H1 (cell line): ENCODE data around the gene GRM6. TPM values are rescaled to one million over a fixed set of nuclear protein-coding genes. Genes with fewer than 3 reads are reported as not detected.

Source experiments
- CTCF ChIA-PET: fragments of 300-600 bp; sonication (Branson Sonifier 250); formaldehyde crosslinking; loops from one replicate; lab custom pipeline; 2021; ENCODE audit not compliant: partially characterized antibody; lab: Charles Lee
- POLR2A ChIA-PET: fragments of 300-600 bp; sonication (Branson Sonifier 250); formaldehyde crosslinking; loops from one replicate; lab custom pipeline; 2021; ENCODE audit warnings: inconsistent platforms; ENCODE audit not compliant: partially characterized antibody; lab: Charles Lee
- DNase-seq, 2 experiments: peaks; one replicate each; pipeline versions ENCODE4 v3.0.0 to v3.0.0-alpha.2; 2010 to 2022; ENCODE audit warnings: low spot score in 2 of 2, low read depth in 1 of 2, mixed read lengths in 1 of 2
- FAIRE-seq: peaks from 2 replicates; lab custom pipeline; 2011; peaks lifted over from hg19 to GRCh38; lab: Jason Lieb, UNC
- H2AFZ ChIP-seq: 2 replicates; pipeline ENCODE4 v1.8.1; 2012; ENCODE audit warnings: low read length, inconsistent platforms
- H2AK5ac ChIP-seq: 2 replicates; pipeline ENCODE4 v1.6.1; 2013; ENCODE audit warnings: low read depth, low read length
- H2BK120ac ChIP-seq: replicated peaks from 2 replicates; pipeline ENCODE3; 2013; ENCODE audit warnings: low read depth, low read length, inconsistent platforms
- H2BK12ac ChIP-seq: 2 replicates; pipeline ENCODE4 v1.6.1; 2013; ENCODE audit warnings: low read depth, low read length
- H2BK15ac ChIP-seq: 2 replicates; pipeline ENCODE4 v1.6.1; 2013; ENCODE audit warnings: low read length
- H2BK20ac ChIP-seq: 2 replicates; pipeline ENCODE4 v1.6.1; 2013; ENCODE audit warnings: low read length
- H2BK5ac ChIP-seq: 2 replicates; pipeline ENCODE4 v1.6.1; 2013; ENCODE audit warnings: low read depth, low read length
- H3K14ac ChIP-seq: 2 replicates; pipeline ENCODE4 v1.6.1; 2013; ENCODE audit warnings: inconsistent platforms; ENCODE audit not compliant: insufficient read length
- H3K18ac ChIP-seq: 2 replicates; pipeline ENCODE4 v1.6.1; 2013; ENCODE audit warnings: low read length; ENCODE audit errors: extremely low read depth
- H3K23ac ChIP-seq: 2 replicates; pipeline ENCODE4 v1.6.1; 2013; ENCODE audit warnings: inconsistent platforms; ENCODE audit not compliant: insufficient read length
- H3K23me2 ChIP-seq: 2 replicates; pipeline ENCODE4 v1.6.1; 2013; ENCODE audit warnings: low read depth, low read length
- H3K27ac ChIP-seq: 2 replicates; pipeline ENCODE4 v1.6.1; 2011; ENCODE audit warnings: low read depth, low read length, inconsistent platforms
- H3K27me3 ChIP-seq, 4 experiments: replicated peaks in 1 of 4; 1 replicate in 1 of 4; 2 replicates in 3 of 4; pipeline versions ENCODE4 v1.6.1 to v1.8.1; 2011 to 2013; ENCODE audit warnings: low read length in 3 of 4, mild to moderate bottlenecking in 3 of 4, inconsistent platforms in 2 of 4, mixed read lengths in 2 of 4, moderate library complexity in 1 of 4; ENCODE audit not compliant: control insufficient read depth in 3 of 4, insufficient read depth in 3 of 4; ENCODE audit errors: extremely low read depth in 1 of 4
- H3K36me3 ChIP-seq, 4 experiments: 2 replicates each; pipeline versions ENCODE4 v1.6.1 to v1.8.1; 2011 to 2013; ENCODE audit warnings: mild to moderate bottlenecking in 4 of 4, low read length in 3 of 4, moderate library complexity in 2 of 4, control low read depth in 1 of 4, inconsistent platforms in 1 of 4; ENCODE audit not compliant: insufficient read depth in 4 of 4, control insufficient read depth in 2 of 4
- H3K4ac ChIP-seq: replicated peaks from 2 replicates; pipeline ENCODE3; 2013; ENCODE audit warnings: low read length, low read depth, mixed read lengths, inconsistent platforms; ENCODE audit not compliant: insufficient read length
- H3K4me1 ChIP-seq, 4 experiments: replicated peaks in 1 of 4; 1 replicate in 1 of 4; 2 replicates in 3 of 4; pipeline versions ENCODE4 v1.6.1 to v1.8.1; 2011 to 2013; ENCODE audit warnings: low read length in 3 of 4, inconsistent platforms in 2 of 4, mixed read lengths in 1 of 4; ENCODE audit not compliant: insufficient read depth in 4 of 4, control insufficient read depth in 3 of 4
- H3K4me2 ChIP-seq, 2 experiments: 2 replicates each; pipeline versions ENCODE4 v1.6.1 to v1.8.1; 2011 to 2013; ENCODE audit warnings: low read depth in 2 of 2, low read length in 2 of 2, control low read depth in 1 of 2, inconsistent platforms in 1 of 2, mild to moderate bottlenecking in 1 of 2; ENCODE audit not compliant: insufficient read depth in 1 of 2
- H3K4me3 ChIP-seq, 4 experiments: fragments of 200-600, 300-600 bp in 1 of 4; sonication (generic), shearing (Covaris generic), sonication (Bioruptor Twin) in 1 of 4; 2 replicates each; pipeline versions ENCODE4 v1.5.1 to v1.8.1; 2011 to 2016; ENCODE audit warnings: low read length in 4 of 4, low read depth in 3 of 4, control low read depth in 2 of 4, inconsistent platforms in 2 of 4, mild to moderate bottlenecking in 2 of 4, mixed read lengths in 1 of 4, moderate library complexity in 1 of 4; ENCODE audit not compliant: insufficient read depth in 2 of 4; ENCODE audit errors: extremely low read depth in 1 of 4
- H3K56ac ChIP-seq: replicated peaks from 2 replicates; pipeline ENCODE3; 2013; ENCODE audit warnings: low read depth, mild to moderate bottlenecking, mixed read lengths, low read length, inconsistent platforms; ENCODE audit not compliant: insufficient read length
- H3K79me1 ChIP-seq: 2 replicates; pipeline ENCODE4 v1.6.1; 2013; ENCODE audit warnings: low read depth, low read length, control low read depth
- H3K79me2 ChIP-seq, 2 experiments: 2 replicates each; pipeline versions ENCODE4 v1.6.1 to v1.8.1; 2012 to 2013; ENCODE audit warnings: low read length in 2 of 2, mild to moderate bottlenecking in 2 of 2, inconsistent platforms in 1 of 2; ENCODE audit not compliant: insufficient read depth in 2 of 2, control insufficient read depth in 1 of 2
- H3K9ac ChIP-seq, 4 experiments: replicated peaks in 1 of 4; 1 replicate in 1 of 4; 2 replicates in 3 of 4; pipeline versions ENCODE4 v1.6.1 to v1.8.1; 2011 to 2013; ENCODE audit warnings: low read depth in 3 of 4, low read length in 3 of 4, control low read depth in 2 of 4, mild to moderate bottlenecking in 2 of 4, moderate library complexity in 2 of 4, inconsistent platforms in 1 of 4; ENCODE audit errors: extremely low read depth in 1 of 4
- H3K9me3 ChIP-seq, 2 experiments: 2 replicates each; pipeline versions ENCODE4 v1.6.1 to v1.8.1; 2012 to 2013; ENCODE audit warnings: mild to moderate bottlenecking in 2 of 2, moderate library complexity in 2 of 2, control low read depth in 1 of 2, inconsistent platforms in 1 of 2, low read depth in 1 of 2, low read length in 1 of 2, mixed read lengths in 1 of 2; ENCODE audit not compliant: insufficient read depth in 2 of 2
- H4K20me1 ChIP-seq, 2 experiments: replicated peaks in 1 of 2; 2 replicates each; pipeline versions ENCODE3 to v1.8.1; 2011 to 2013; ENCODE audit warnings: inconsistent platforms in 2 of 2, low read length in 2 of 2, mild to moderate bottlenecking in 1 of 2; ENCODE audit not compliant: insufficient read depth in 2 of 2, control insufficient read depth in 1 of 2
- H4K5ac ChIP-seq: 2 replicates; pipeline ENCODE4 v1.6.1; 2013; ENCODE audit warnings: low read length, low read depth, mixed read lengths, inconsistent platforms; ENCODE audit not compliant: insufficient read length
- H4K8ac ChIP-seq: 2 replicates; pipeline ENCODE4 v1.8.0; 2013; ENCODE audit warnings: mild to moderate bottlenecking, moderate library complexity, low read length, inconsistent platforms; ENCODE audit not compliant: insufficient read depth; ENCODE audit errors: extremely low read depth
- H4K91ac ChIP-seq: replicated peaks from 2 replicates; pipeline ENCODE3; 2013; ENCODE audit warnings: low read length, mixed read lengths, inconsistent platforms; ENCODE audit not compliant: insufficient read length
- ASH2L ChIP-seq: fragments of 200-600, 300-600 bp; sonication (generic); IDR thresholded peaks from one replicate; pipeline ENCODE4 v1.7.1; 2017; ENCODE audit warnings: low read length
- GTF2F1 ChIP-seq: IDR thresholded peaks from 2 replicates; pipeline ENCODE4 v1.6.1; 2012; ENCODE audit warnings: low read depth, low read length, improper control_type of control experiment, borderline replicate concordance
- KDM4A ChIP-seq: IDR thresholded peaks from one replicate; pipeline ENCODE4 v1.7.1; 2012; ENCODE audit warnings: low read depth, mild to moderate bottlenecking, moderate library complexity, low read length, inconsistent platforms; ENCODE audit not compliant: severe bottlenecking
- RBBP5 ChIP-seq: IDR thresholded peaks from 2 replicates; pipeline ENCODE4 v1.7.1; 2012; ENCODE audit warnings: low read depth, mild to moderate bottlenecking, inconsistent platforms, low read length, moderate library complexity, borderline replicate concordance
- WGBS, 2 experiments: shearing (Covaris generic) in 1 of 2; methylation state at CpG; one replicate each; pipeline versions ENCODE4 v1.1.6 to v1.1.7; 2013 to 2015; ENCODE audit warnings: low lambda C conversion rate in 2 of 2, mixed read lengths in 2 of 2, inconsistent platforms in 1 of 2, low coverage in 1 of 2, missing lambda C conversion rate in 1 of 2; ENCODE audit not compliant: insufficient replicate concordance in 2 of 2, insufficient coverage in 1 of 2, insufficient read length in 1 of 2; ENCODE audit errors: extremely low coverage in 1 of 2, missing lambda C conversion rate in 1 of 2; 5-methylcytosine and 5-hydroxymethylcytosine counted together
- polyA plus RNA-seq, 7 experiments: library from polyadenylated mRNA; depleted of rRNA in 3 of 7; stranded (reverse) in 5 of 7; unstranded in 2 of 7; fragments of >200 nt in 5 of 7; fragments of 200-250 nt in 2 of 7; gene quantifications; 1 replicate in 5 of 7; 2 replicates in 1 of 7; 4 replicates in 1 of 7; pipeline versions ENCODE4 v1.2.1 to v1.2.3, GENCODE V29; 2011 to 2013; ENCODE audit warnings: missing spikeins in 2 of 7, mixed read lengths in 2 of 7
- total RNA-seq: library from RNA; stranded (reverse); fragmentation: NEBNext Ultra II Directional; extraction: Animal tissue kit (Norgen Biotek cat#: 25700); gene quantifications from 2 replicates; pipeline ENCODE4 v1.2.1, GENCODE V29; 2021

The GRM6 gene
- total and polyA plus RNA-seq, 2 of the 8 experiments (the other 6 are each of a cell fraction or from before 2014, with no cell fraction given), result not detected

- no peaks in the 10 kb centered on the region for H3K79me2 ChIP-seq
- no peak overlapping the region for H3K23ac ChIP-seq
- H2BK12ac ChIP-seq, result no peak overlapping the region
- H2AFZ ChIP-seq, result no peak overlapping the region; the same call in 1 of the 2 replicates
- no peak overlapping the region for H2BK15ac ChIP-seq
- no peak overlapping the region for H4K5ac ChIP-seq
- no peaks in the 10 kb centered on the region; a peak in 2 of 7 replicates for H3K27me3 ChIP-seq
- H2BK20ac ChIP-seq, result no peak overlapping the region
- H4K8ac ChIP-seq, result peak overlapping the region; percentile 91
- H3K4me2 ChIP-seq, result peak overlapping the region; percentile 57 to 90
- no peak overlapping the region for H4K91ac ChIP-seq
- no peak overlapping the region for H3K27ac ChIP-seq
- H3K36me3 ChIP-seq, result peaks cover 0 to 6% (median 0%) of the 10 kb centered on the region in 4 experiments; a peak in 1 of 8 replicates
- CTCF ChIA-PET, result no interaction called here
- peak overlapping the region in 2 of 4 experiments; percentile 30 to 64; a peak in 2 of 7 replicates for H3K9ac ChIP-seq
- peaks cover 6% of the 10 kb centered on the region; the same call in 1 of the 2 replicates for H3K23me2 ChIP-seq
- H3K56ac ChIP-seq, result no peak overlapping the region
- H2AK5ac ChIP-seq, result no peak overlapping the region
- H3K14ac ChIP-seq, result no peak overlapping the region
- H2BK5ac ChIP-seq, result no peak overlapping the region
- H4K20me1 ChIP-seq, result no peaks in the 10 kb centered on the region
- no peak overlapping the region for H3K4ac ChIP-seq
- H3K18ac ChIP-seq, result no peak overlapping the region
- POLR2A ChIA-PET, result interaction anchor here (0.6 to 1.2 kb wide), 3 partner anchors 28 to 173 kb away, joined by 3 to 4 read pairs (median 3); no protein-coding TSS in a partner anchor
- 83% methylated on average over 21 of the region's 23 CpGs; no CpG with 5 or more reads in 1 of the 2 experiments for WGBS, 2 experiments
- peak overlapping the region; percentile 43 to 93 (median 55); a peak in 7 of 8 replicates for H3K4me3 ChIP-seq
- H3K79me1 ChIP-seq, result no peaks in the 10 kb centered on the region; the same call in 1 of the 2 replicates
- TF ChIP-seq RBBP5 (no peak), GTF2F1 (no peak), KDM4A (peak; percentile 39), ASH2L (no peak)
- TF ChIP-seq, all 59 proteins: peak for 1
- DNase-seq (no peak), FAIRE-seq (no peak)
- peaks cover 77 to 91% of the 10 kb centered on the region in 2 experiments for H3K9me3 ChIP-seq
- H2BK120ac ChIP-seq, result no peak overlapping the region
- H3K4me1 ChIP-seq, result no peaks in the 10 kb centered on the region; a peak in 1 of 7 replicates
These were observed 53.8 kb downstream of the GRM6 start for GRCh38 chr5:178941361-178941760.
